ENCODE measurements around the gene TNFRSF25.
"Not testable (repeated sequence)": the region's sequence is repeated elsewhere in the genome, so short reads cannot be mapped to it uniquely, and the experiment has no call there.

The TNFRSF25 gene

DNA sequence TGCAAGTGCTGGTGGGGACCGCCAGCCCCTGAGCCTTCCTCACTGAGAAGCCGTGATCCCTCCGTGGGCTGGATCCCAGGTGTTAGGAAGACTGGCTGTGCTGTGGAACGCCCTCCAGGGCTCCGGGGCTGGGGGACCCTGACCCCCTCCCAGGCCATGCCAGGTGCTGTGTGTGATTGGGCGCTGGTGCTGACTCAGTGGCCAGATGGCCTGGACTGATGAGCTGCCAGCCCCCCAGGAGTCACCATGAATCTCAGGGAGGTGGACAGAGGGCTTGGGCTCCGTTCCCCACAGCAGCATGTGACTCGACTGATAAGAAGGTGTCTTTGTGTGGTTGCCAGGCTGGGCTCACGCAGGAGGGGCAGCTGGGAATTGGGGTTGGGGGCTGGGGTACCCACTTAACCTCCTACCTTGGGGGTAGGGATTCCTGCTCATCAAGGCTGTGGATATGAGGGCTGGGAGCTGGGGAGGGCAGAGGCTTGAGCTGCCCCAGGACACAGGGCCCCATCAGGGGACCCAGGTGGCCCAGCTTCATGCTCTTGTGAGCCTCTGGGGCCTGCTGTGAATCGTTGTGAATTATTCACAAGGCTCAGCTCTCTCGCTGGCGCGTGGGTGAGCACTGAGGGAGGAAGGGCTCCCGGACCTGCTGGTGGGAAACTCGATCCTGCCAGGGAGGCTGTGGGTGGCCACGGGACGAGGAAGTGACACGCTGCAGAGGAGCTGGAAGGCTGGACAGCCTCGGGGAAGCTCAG, 36.1 kb downstream of the TNFRSF25 start:
- DNase-seq = peak; percentile 51

DNA sequence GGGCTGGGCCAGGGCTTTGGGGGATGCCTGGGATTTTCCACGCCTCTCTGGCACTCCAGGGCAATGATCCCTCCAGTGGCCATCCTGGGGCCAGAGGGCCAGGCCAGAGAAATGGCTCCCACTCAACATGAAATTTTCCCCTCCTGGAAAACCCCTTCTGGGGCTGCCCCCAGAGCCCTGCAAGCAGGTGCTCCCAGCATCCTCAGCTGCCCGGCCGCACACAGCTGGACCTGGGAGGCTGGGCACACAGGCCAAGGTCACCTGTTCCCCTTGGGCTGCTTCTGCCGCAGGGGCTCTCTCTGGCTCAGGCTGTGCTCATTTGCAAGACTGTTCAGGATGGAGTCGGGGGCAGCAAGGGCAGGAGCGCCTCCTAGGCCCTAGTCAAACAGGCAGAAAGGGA, 37.5 kb downstream of the TNFRSF25 start:
- not testable (repeated sequence) for DNase-seq

DNA sequence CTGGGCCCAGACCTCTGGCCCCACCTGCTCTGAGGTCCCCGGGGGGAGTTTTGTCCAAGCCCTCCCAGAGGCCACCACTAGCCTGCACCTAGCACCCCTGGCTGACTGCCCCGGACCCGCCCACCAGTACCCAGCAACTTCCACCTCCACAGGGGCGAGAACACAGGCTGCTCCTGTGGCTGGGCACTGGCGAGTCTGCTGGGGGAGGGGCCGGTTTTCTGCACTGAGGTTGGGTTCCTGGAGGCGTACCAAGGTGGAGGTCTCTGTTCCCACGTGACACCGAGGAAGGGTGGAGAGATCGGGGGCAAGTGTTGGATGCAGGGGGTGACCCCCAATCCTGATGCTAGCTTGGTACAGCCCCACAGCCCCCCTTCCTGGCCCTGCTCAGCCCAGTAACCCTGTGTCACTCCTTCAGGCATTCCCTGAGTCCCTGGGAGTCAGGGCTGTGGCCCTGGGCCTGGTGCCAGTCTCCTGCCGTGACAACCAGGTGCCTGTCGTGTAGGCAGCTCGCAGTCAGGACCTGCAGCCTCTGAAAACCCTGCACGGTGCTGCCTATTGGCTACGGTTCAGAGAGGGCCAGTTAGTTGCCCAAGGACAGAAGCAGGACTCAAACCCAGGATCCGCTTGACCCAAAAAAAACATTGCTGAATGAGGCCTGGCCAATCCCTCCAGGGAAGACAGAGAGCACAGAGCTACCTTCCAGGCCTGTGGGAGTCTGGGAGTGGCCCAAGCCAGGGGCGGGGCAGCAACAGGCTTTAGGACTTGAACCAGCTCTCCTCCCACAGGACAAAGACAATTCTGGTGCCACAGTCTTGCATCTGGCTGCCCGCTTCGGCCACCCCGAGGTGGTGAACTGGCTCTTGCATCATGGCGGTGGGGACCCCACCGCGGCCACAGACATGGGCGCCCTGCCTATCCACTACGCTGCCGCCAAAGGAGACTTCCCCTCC, 38.3 kb downstream of the TNFRSF25 start:
- DNase-seq = no peak

DNA sequence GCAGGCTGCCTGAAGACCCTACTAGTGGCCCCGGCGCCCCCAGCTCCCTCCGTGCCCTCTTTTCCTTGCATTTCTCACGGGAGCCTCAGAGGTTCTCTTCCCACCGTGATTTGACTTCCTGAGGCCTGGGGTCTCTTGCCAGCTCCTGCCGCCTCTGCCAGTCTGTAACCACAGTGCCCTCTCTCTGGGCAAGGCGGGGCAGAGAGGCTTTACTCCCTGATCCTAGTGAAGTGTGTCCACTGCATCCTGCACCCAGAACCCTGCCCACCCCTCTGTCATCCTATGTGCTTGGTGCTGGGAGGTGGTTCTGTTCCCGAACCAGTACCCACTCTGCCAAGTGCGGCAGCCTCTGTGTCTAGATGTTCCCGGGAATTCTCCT, 39.0 kb downstream of the TNFRSF25 start:
- no peak for DNase-seq

DNA sequence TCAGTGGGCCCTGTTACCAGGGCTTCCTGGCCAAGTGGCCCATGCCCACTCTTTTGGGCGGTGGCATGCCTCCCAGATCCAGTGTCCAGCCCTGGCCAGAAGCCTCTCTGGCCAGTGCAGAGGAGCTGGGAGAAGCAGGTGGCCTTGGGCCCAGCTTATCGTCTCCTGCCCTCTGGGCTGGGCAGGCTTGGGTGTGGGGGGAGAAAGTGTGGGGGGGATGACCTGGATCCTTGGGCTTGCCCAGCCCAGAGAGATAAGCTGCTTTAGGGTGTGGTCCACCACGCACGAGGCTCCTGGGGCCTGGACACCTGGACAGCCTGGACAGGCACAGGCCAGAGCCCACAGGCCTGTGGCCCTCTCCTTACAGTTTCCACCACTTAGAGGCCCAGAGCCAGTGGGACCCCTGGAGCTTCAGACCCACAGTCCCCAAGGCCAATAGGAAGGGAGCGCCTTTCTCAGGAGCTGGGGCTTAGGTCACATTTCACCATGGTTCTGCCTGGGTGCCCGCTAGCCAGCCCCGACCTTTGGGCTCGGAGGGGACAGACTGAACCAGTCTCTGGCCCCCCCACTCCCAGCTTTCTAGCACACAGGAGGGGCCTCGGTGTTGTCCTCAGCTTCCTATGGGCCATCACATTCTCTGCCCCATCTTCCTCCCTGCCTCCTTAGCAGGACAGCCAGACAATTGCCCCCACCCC, 39.5 kb downstream of the TNFRSF25 start:
- no peak for DNase-seq

DNA sequence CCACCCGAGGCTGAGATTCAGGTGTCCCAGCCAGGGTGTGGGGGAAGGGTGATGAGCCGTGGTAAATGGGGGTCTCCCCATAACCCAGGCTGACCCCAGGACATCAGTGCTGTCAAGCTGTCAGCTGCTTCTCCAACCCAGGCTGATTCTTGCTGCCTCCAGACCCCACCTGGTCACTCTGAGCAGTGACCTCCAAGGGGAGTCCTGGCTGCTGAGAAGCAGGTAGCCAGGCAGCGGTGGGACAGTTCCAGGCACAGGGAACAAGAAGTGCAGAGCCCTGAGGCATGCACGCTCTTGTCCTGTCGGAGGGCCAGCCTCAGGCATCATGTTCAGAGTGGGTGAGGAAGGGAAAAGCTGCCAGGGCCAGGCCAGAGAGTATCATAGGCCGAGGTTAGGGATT, 40.3 kb downstream of the TNFRSF25 start:
- DNase-seq = no peak

DNA sequence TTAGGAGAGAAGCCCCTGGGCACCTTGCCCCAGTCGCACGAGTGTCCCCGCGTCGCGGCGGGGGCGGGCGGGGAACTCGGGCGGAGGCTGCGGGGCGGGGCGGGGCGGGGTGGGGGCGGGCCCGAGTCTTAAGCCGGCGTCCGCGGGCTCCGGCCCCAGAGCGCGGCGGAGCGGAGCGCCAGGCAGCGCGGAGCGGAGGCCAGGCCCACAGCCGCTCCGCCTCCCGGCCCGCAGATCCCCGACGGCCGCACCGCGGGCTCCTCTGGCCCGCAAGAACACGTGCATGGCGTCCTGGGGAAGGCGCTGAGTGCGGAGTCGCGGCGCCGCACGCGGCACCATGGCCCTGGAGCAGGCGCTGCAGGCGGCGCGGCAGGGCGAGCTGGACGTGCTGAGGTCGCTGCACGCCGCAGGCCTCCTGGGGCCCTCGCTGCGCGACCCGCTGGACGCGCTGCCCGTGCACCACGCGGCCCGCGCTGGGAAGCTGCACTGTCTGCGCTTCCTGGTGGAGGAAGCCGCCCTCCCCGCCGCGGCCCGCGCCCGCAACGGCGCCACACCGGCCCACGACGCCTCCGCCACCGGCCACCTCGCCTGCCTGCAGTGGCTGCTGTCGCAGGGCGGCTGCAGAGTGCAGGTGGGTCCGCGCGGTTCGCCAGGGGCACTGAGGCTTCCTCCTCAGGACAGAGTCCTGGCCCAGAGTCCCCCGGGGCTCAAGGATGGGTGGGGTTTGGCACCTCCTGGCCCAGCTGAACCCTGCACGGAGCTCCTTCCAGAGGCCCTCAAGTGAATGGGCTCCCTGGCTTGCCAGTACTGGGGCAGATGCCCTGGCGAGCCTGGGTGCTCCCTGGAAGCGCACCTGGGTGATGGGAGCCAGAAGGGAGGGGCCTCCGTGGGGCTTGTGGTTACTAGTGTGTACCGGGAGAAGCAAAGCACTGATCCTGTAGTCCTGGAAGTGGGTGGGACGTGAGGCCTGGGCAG, 41.1 kb downstream of the TNFRSF25 start, which contains the start of gene ESPN:
Gene ESPN, plus strand, starts transcription at position 158 of the 975 bp plus-strand sequence. Its CDS starts 180 bp downstream, at position 338.
- peak; percentile 46 for DNase-seq

DNA sequence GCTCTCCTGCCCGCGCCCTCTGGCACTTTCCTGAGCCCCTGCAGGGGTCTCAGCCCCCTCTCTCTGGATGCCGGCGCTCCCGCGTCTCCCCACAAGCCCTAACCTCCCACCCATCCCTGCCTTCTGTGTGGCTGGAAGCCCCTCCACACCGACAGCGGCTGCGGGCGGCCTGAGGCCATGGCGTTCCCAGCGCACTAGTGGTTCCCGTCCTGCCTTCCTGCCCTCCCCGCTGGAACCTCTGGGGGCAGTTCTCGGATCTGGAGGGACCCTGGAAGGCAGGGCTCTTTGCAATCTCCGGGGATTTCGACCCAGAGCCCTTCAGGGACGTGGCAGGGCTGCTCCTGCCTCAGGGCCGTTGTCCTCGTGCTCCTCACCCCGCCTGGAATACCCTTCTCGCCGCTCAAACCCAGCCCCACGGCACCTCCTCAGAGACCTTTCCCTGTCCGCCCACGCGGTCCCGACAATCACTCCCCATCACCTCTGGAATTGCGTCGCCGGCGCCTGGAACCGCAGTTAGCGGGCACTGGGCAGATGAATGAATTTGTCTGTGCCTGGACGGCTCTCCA, 41.9 kb downstream of the TNFRSF25 start:
- peak; percentile 55 for DNase-seq

DNA sequence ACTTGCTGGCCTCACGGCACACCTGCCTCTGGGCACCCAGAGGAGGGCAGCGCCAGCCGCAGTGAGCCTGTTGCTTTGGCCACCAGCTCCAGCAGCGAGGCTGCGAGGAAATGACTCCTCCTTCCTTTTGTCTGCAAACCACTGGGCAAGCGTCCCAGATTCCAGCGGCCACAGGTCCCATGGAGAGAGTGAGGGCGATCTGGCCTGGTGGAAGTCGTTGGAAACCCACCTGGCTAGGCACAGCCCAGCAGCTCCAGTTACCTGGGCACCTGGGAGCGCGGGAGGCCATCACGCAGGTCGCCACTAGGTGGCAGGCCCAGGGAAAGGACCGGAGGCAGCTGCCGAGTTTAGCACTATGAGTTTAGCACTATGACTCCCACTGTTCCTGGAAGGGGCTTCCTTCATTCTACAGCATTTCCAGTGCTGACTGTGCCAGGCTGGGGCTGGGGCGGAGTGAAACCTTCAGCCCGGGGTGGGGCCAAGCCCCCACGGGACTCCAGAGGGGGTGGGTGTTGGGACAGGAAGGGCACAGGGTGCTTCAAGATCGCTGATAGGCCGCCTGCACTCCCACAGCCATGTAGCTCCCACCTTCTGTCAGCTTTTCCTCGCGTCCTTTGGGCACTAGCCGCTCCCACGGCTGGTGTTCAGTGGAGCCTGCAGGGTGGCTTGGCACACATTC, 42.5 kb downstream of the TNFRSF25 start:
- peak; percentile 65 for DNase-seq

DNA sequence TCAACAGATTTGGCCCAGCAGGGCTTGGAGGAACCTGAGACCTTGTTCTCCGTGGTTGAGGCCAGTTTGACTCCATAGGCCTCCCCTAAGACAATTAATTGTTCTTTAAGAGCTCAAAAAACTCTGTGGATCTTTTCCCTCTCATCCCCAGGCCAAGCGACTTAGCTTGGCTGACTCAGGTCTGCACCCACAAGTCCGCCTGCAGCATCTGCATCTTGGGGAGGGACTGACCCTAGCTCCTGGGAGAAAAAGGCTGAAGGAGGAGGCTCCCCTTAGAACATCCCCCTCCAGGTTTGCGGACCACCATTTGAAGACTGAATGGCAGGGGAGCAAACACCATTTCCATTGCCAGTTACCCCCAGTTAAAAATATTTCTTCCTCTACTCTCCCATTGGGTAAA, 44.7 kb downstream of the TNFRSF25 start:
- no peak for DNase-seq

DNA sequence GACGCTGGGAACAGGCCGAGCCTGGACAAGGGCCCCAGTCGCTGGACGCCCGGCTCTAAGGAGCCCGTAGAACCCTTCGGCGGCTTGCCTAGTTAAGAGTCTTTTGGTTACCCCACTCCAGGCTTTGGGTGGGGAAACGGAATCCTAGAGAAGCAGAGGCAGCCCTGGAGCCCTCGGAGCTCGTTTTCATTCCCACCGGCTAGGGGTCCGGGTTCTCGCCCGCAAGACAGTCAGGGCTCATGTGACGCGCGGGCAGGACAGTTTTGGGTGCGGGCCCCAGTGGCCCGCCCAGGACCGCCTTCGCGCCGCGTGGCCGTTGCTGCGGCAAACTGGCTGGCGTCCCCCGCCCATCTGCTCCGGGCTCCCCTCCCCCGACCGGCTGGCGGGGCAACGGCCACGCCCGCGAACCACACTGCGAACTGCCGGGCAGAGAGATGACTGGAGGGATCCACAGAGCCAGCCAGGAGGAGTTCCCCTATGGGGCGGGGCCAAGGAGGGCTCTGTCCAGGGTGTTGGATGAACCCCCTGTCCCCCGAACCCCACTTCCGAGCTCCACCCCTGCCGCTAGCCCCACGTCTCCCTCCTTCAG, 45.4 kb downstream of the TNFRSF25 start:
- peak; percentile 61 for DNase-seq

DNA sequence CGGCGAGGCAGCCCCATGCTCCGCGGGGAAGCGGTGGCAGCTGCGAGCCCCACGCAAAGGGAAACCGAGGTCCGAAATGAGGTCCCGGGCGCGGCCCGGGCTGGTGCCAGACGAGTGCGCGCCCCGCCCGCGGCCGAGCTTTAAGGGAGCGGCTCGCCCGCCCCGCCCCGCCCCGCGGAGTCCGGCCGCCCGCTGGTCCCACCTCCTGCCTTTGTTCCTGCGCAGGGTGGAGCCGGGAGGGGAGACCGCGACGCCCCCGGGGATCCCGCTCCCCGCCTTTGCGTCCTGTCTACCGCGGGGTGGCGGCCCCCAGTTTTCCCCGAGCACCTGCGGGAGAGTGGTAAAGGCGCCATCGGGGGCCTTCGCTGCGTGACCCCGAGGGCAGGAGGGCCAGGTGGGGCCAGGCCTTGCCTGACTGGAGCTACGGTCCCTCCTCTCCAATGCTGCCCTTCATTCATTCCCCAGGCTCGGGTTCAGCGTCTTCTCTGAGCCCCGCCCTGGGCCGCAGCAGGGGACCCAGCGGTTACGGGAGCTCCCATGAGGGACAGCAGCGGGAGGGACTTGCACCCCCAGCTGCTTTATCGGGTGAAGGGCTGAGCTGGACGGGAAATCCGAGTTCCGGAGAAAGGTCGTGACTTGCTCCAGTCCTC, 46.0 kb downstream of the TNFRSF25 start, which contains the start of gene HES2:
Gene HES2, minus strand, starts transcription at position 116 of the 650 bp plus-strand sequence. Its CDS starts 99 bp downstream, at position 17.
- DNase-seq = peak; percentile 61

DNA sequence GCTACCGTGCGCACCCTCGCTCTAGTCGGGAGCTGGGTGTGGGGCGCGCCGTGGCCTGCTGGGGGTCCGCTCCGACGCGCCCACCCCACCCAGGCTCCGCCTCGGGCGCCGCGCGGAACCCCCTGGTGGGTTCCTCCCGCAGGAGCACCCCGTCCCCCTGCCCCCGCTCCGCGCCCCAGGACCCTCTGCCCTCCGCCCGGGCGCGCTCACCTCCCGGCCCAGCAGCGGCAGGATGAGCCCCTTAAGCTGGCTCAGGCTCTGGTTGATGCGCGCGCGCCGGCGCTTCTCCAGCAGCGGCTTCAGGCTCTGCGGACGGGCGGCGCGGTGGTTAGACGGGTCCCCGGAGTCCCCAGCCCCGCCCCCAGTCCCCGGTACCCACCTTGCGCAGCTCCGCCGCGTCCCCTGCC, 46.6 kb downstream of the TNFRSF25 start:
- DNase-seq = no peak

DNA sequence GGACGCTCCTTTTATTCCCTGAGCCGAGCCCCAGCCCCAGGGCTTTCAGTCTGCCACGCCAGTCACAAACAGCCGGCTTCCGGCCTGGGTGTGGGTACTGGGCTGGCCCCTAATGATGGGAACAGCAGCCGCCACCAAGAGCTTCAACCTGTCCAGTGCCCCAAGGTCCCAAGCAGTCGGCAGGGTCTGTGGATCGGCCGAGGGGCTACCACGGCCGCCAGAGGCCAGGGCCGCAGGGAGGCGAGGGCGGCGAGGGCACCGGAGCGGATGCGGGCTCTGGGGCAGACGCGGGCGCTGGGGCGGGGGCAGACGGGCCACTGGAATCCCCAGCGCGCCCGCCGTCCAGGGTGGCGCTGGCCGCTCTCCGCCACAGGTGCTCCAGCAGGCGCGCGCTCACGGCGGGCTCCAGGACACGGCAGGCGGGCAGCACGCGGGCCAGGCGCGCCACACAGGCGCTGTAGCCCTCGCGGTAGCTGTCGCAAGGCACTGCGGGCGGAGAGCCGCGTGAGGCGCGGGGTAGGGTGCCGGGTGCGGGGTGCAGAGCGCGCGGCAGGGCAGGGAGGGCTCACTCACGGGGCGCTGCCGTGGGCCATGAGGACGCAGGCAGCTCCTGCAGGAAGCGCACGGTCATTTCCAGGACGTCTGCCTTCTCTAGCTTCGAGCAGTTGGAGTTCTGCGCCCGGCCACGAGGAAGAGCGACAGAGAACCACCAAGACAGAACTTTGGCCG, 47.1 kb downstream of the TNFRSF25 start:
- peak; percentile 47 for DNase-seq

DNA sequence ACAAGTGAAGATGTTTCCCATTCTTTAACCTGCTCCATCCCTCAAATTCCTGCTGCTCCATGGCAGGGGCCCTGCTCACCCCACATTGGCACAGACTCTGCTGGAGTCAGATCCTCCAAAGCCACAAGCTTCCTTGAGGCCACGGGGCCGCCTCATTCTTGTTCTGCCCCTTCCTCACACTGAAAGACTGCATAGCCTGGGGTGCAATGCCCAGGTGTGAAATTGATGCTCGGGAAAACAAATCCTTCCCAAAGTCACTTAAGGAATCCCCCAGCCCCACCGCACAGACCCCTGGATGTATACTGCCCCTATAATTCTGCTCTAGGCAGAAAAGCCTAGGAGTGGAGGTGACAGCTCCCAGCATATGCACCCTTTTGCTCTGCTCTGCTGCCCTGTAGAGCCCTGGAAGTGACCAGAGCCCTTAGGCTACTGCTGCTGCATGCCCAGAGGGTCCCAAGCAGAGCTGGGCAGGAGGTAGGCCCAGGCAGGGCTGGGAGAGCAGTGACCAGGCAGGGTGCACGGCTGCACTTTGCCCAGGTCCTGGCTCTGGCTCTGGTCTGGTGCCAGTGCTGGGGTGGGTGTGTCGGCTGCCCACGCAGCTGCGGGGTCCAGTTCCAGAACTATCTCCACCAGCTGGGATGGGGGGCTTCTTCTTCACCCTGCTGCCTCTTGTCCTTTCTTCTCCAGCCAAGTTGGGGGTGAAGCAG, 47.9 kb downstream of the TNFRSF25 start:
- DNase-seq = no peak

DNA sequence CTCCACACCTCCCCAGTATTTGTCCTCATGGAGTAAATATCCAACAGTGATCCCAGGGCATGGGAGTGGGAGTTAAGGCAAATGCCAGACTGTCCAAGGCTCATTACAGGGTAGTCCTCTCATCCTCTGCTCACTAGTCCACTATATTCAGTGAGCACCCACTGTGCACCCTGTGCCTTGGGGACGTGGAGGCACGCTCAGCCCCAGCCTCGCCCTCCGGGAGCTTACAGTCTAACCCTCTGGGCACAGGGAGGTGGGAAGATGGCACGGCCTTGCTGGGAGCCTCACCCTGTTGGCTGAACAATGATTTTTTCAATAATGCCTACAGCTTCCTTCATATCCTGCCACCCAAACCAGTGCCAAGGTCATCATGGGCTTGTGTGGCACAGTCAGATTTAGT, 49.1 kb downstream of the TNFRSF25 start:
- DNase-seq = no peak

DNA sequence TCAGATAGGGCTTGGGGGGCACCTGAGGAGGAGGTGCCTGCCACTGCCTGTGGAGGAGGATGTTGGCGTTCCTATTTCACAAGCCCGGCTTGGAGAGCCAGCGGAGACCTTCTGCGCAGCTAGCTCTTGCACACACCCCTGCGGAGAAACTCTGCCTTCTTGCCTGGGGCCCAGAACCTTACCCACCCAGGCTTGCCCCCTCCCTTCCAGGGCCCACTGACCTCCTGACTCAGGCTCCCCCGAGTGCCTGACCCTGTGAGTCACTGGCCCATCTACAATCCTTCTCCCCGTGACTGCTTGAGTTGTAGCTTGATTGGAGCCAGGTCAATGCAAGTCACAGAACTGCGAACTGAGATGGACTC, 49.7 kb downstream of the TNFRSF25 start:
- DNase-seq = no peak

DNA sequence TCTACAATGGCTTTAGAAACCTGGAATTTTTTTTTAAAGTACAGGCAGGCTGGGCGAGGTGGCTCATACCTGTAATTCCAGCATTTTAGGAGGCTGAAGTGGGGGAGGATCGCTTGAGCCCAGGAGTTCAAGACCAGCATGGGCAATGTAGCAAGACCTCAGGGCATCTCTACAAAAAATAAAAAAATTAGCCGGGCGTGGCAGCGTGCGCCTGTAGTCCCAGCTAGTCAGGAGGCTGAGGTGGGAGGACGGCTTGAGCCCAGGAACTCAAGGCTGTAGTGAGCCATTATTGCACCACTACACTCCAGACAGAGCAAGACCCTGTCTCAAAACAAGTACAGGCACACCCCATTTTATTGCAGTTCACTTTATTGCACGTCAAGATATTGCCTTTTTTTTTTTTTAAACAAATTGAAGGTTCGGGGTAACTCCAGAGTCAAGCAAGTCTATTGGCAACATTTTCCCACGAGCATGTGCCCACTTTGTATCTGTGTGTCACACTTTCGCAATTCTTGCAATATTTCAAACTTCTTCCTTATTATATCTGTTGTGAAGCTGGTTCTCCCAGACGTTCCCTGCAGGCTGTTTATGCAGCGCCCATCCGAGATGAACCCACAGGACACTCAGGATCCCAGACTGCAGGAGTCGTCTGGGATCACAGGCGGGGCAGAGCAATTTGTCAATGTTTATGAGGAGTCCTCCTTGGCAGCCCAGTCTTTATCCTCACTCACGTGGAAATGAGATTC, 50.9 kb downstream of the TNFRSF25 start:
- DNase-seq = no peak
